GM23338 (cell line): Measurements from ENCODE around the gene CLSTN2. TPM values are rescaled to one million over a fixed set of nuclear protein-coding genes. Genes with fewer than 3 reads are reported as not detected.

ENCODE experiments used
- ATAC-seq: fragments of 200-7000 bp; cut with Tn5 transposase; 3 replicates; pipeline ENCODE4 v1.9.1; 2020
- DNase-seq: peaks from one replicate; pipeline ENCODE4 v3.0.0-alpha.2; 2015; ENCODE audit warnings: low spot score
- H2AFZ ChIP-seq: fragments of 200-600 bp; sonication (generic); 2 replicates; pipeline ENCODE4 v1.8.0; 2016; ENCODE audit warnings: antibody characterized with exemption, mild to moderate bottlenecking, moderate library complexity
- H3F3A ChIP-seq: fragments of 200-600 bp; sonication (generic); replicated peaks from 2 replicates; pipeline ENCODE4 v1.8.0; 2017; ENCODE audit warnings: antibody characterized with exemption, mixed run types, low read depth
- H3K27ac ChIP-seq: fragments of 200-600 bp; sonication (generic); 2 replicates; pipeline ENCODE4 v1.6.1; 2016; ENCODE audit warnings: low read depth
- H3K27me3 ChIP-seq: fragments of 200-600 bp; sonication (generic); 2 replicates; pipeline ENCODE4 v1.8.0; 2016; ENCODE audit warnings: mild to moderate bottlenecking, mixed run types, moderate library complexity; ENCODE audit not compliant: insufficient read depth
- H3K36me3 ChIP-seq: fragments of 200-600 bp; sonication (generic); 2 replicates; pipeline ENCODE4 v1.8.0; 2016; ENCODE audit warnings: mild to moderate bottlenecking; ENCODE audit not compliant: insufficient read depth
- H3K4me1 ChIP-seq: fragments of 200-600 bp; sonication (generic); 2 replicates; pipeline ENCODE4 v1.8.0; 2016; ENCODE audit warnings: mild to moderate bottlenecking, moderate library complexity; ENCODE audit not compliant: insufficient read depth
- H3K4me2 ChIP-seq: fragments of 200-600 bp; sonication (generic); 2 replicates; pipeline ENCODE4 v1.7.1; 2017; ENCODE audit warnings: mixed run types
- H3K4me3 ChIP-seq: fragments of 200-600 bp; sonication (generic); 2 replicates; pipeline ENCODE4 v1.6.1; 2016; ENCODE audit warnings: mixed run types
- H3K79me2 ChIP-seq: fragments of 200-600 bp; sonication (generic); replicated peaks from 2 replicates; pipeline ENCODE4 v1.8.0; 2017; ENCODE audit warnings: mild to moderate bottlenecking; ENCODE audit not compliant: insufficient read depth
- H3K9me2 ChIP-seq: fragments of 200-600 bp; sonication (generic); 2 replicates; pipeline ENCODE4 v1.8.0; 2017; ENCODE audit not compliant: insufficient read depth
- H4K20me1 ChIP-seq: fragments of 200-600 bp; sonication (generic); replicated peaks from 2 replicates; pipeline ENCODE4 v1.8.0; 2017; ENCODE audit warnings: mild to moderate bottlenecking; ENCODE audit not compliant: insufficient read depth
- H3K27ac Mint-ChIP-seq: 2 replicates; pipeline ENCODE4 v1.8.0; 2020; ENCODE audit warnings: inconsistent platforms, mild to moderate bottlenecking, moderate library complexity, mixed read lengths
- H3K27me3 Mint-ChIP-seq: 3 replicates; pipeline ENCODE4 v1.8.0; 2022; ENCODE audit warnings: low read depth, mild to moderate bottlenecking, moderate library complexity, mixed read lengths, inconsistent platforms; ENCODE audit not compliant: insufficient read depth, poor library complexity
- H3K36me3 Mint-ChIP-seq: 3 replicates; pipeline ENCODE4 v1.8.0; 2021; ENCODE audit warnings: low read depth, mild to moderate bottlenecking, inconsistent platforms, moderate library complexity, mixed read lengths
- H3K4me1 Mint-ChIP-seq: 3 replicates; pipeline ENCODE4 v1.8.0; 2020; ENCODE audit warnings: mild to moderate bottlenecking, inconsistent platforms, mixed read lengths
- H3K4me3 Mint-ChIP-seq: 3 replicates; pipeline ENCODE4 v1.8.0; 2021; ENCODE audit warnings: moderate library complexity, mild to moderate bottlenecking, inconsistent platforms, mixed read lengths
- H3K9me3 Mint-ChIP-seq: 3 replicates; pipeline ENCODE4 v1.8.0; 2020; ENCODE audit warnings: moderate library complexity, mild to moderate bottlenecking, inconsistent platforms, mixed read lengths
- CREB1 ChIP-seq: fragments of 250-450 bp; sonication (Bioruptor Pico); IDR thresholded peaks from 2 replicates; pipeline ENCODE4 v1.5.0; 2020; ENCODE audit warnings: low read depth, mild to moderate bottlenecking, moderate library complexity
- EZH2 ChIP-seq: fragments of 200-600 bp; sonication (generic); IDR thresholded peaks from one replicate; pipeline ENCODE4 v1.8.0; 2017; ENCODE audit warnings: antibody characterized with exemption, mild to moderate bottlenecking, low read depth; ENCODE audit not compliant: unreplicated experiment
- EZH2phosphoT487 ChIP-seq: fragments of 200-600 bp; sonication (generic); IDR thresholded peaks from one replicate; pipeline ENCODE4 v1.8.1; 2018; ENCODE audit warnings: antibody characterized with exemption; ENCODE audit not compliant: unreplicated experiment
- JUNB ChIP-seq: IDR thresholded peaks from one replicate; pipeline ENCODE4 v1.6.1; 2016; ENCODE audit warnings: antibody characterized with exemption; ENCODE audit not compliant: unreplicated experiment
- NANOG ChIP-seq: IDR thresholded peaks from 2 replicates; pipeline ENCODE4 v1.6.1; 2016; ENCODE audit warnings: antibody characterized with exemption, borderline replicate concordance
- POLR2AphosphoS5 ChIP-seq: IDR thresholded peaks from 2 replicates; pipeline ENCODE4 v1.6.1; 2016; ENCODE audit warnings: antibody characterized with exemption, low read depth
- STAT1 ChIP-seq: IDR thresholded peaks from one replicate; pipeline ENCODE4 v1.6.1; 2016; ENCODE audit warnings: antibody characterized with exemption; ENCODE audit not compliant: unreplicated experiment
- ZNF114 ChIP-seq: fragments of 250-450 bp; sonication (Bioruptor Pico); IDR thresholded peaks from 2 replicates; pipeline ENCODE4 v1.5.0; 2020; ENCODE audit warnings: mild to moderate bottlenecking, moderate library complexity
- ZNF331 ChIP-seq: fragments of 250-450 bp; sonication (Bioruptor Pico); IDR thresholded peaks from 2 replicates; pipeline ENCODE4 v1.5.0; 2020; ENCODE audit warnings: low read depth, mild to moderate bottlenecking, moderate library complexity
- polyA plus RNA-seq: library from polyadenylated mRNA; unstranded; fragments of >200 nt; fragmentation: Nextera tagmentation; extraction: Ambion mirVana; gene quantifications from 2 replicates; pipeline ENCODE4 v1.2.1, GENCODE V29; 2016
- total RNA-seq: library from RNA; depleted of rRNA; stranded (reverse); fragments of >200 nt; shearing (Covaris generic); gene quantifications from 2 replicates; pipeline ENCODE4 v1.2.3, GENCODE V29; 2014
- TF ChIP-seq, protein P1 (sequence below): IDR thresholded peaks from one replicate; pipeline ENCODE4 v1.6.1; 2018; ENCODE audit warnings: antibody characterized with exemption; ENCODE audit not compliant: unreplicated experiment
- TF ChIP-seq, protein P2 (sequence below): IDR thresholded peaks from 2 replicates; pipeline ENCODE4 v1.6.1; 2016; ENCODE audit warnings: antibody characterized with exemption
- TF ChIP-seq, protein P3 (sequence below): fragments of 250-450 bp; sonication (Bioruptor Pico); IDR thresholded peaks from 2 replicates; pipeline ENCODE4 v1.5.0; 2020; ENCODE audit warnings: mild to moderate bottlenecking, moderate library complexity
- TF ChIP-seq, protein P4 (sequence below), 2 experiments: fragments of 200-600 bp in 1 of 2; sonication (generic) in 1 of 2; conservative IDR thresholded peaks; 2 replicates each; pipeline versions ENCODE4 v1.5.1 to v1.6.1; 2016 to 2017; ENCODE audit warnings: antibody characterized with exemption in 2 of 2, low read depth in 2 of 2, mild to moderate bottlenecking in 2 of 2, moderate library complexity in 1 of 2

Gene CLSTN2
- total and polyA plus RNA-seq, 2 experiments from 2014 or later, result 0.11 to 0.83 TPM

DNA sequence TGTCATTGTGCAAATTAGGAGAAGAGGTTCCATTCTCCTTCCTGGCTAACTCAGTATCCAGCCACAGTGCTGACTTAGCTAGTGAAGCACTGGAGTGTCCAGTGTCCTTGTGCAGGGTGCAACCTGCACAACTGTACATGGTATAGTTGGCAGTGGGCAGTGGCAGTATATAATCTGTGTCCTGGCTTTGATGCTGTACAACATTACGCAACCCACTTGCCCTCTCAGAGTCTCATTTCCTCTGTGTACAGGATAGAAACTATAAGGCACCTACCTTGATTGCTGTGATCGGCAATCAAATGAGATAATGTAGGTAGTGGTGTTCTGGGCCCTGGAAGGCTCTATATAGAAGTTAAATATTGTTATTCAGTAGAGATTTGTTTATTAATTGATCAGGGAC lies 333.6 kb downstream of the CLSTN2 start:
- Mint-ChIP-seq H3K9me3 (no peaks in the 10 kb centered on the region; the same call in 2 of the 3 replicates), H3K27me3 (no peaks in the 10 kb centered on the region), H3K36me3 (no peaks in the 10 kb centered on the region), H3K4me1 (peaks cover 14% of the 10 kb centered on the region), H3K4me3 (no peak overlapping the region), H3K27ac (no peak overlapping the region)
- H3K4me3 ChIP-seq, result no peak overlapping the region
- peaks cover 9% of the 10 kb centered on the region; the same call in 1 of the 2 replicates for H3K9me2 ChIP-seq
- H3K4me2 ChIP-seq, result no peak overlapping the region
- no peaks in the 10 kb centered on the region for H3K27me3 ChIP-seq
- peaks cover 5% of the 10 kb centered on the region; the same call in 1 of the 2 replicates for H3K4me1 ChIP-seq
- no peak for TF ChIP-seq CREB1 (CRISPR knock-in tag)
- TF ChIP-seq, protein P1, sequence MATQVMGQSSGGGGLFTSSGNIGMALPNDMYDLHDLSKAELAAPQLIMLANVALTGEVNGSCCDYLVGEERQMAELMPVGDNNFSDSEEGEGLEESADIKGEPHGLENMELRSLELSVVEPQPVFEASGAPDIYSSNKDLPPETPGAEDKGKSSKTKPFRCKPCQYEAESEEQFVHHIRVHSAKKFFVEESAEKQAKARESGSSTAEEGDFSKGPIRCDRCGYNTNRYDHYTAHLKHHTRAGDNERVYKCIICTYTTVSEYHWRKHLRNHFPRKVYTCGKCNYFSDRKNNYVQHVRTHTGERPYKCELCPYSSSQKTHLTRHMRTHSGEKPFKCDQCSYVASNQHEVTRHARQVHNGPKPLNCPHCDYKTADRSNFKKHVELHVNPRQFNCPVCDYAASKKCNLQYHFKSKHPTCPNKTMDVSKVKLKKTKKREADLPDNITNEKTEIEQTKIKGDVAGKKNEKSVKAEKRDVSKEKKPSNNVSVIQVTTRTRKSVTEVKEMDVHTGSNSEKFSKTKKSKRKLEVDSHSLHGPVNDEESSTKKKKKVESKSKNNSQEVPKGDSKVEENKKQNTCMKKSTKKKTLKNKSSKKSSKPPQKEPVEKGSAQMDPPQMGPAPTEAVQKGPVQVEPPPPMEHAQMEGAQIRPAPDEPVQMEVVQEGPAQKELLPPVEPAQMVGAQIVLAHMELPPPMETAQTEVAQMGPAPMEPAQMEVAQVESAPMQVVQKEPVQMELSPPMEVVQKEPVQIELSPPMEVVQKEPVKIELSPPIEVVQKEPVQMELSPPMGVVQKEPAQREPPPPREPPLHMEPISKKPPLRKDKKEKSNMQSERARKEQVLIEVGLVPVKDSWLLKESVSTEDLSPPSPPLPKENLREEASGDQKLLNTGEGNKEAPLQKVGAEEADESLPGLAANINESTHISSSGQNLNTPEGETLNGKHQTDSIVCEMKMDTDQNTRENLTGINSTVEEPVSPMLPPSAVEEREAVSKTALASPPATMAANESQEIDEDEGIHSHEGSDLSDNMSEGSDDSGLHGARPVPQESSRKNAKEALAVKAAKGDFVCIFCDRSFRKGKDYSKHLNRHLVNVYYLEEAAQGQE, result no peak
- TF ChIP-seq, protein P2, sequence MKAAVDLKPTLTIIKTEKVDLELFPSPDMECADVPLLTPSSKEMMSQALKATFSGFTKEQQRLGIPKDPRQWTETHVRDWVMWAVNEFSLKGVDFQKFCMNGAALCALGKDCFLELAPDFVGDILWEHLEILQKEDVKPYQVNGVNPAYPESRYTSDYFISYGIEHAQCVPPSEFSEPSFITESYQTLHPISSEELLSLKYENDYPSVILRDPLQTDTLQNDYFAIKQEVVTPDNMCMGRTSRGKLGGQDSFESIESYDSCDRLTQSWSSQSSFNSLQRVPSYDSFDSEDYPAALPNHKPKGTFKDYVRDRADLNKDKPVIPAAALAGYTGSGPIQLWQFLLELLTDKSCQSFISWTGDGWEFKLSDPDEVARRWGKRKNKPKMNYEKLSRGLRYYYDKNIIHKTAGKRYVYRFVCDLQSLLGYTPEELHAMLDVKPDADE, result no peak
- TF ChIP-seq, protein P3, sequence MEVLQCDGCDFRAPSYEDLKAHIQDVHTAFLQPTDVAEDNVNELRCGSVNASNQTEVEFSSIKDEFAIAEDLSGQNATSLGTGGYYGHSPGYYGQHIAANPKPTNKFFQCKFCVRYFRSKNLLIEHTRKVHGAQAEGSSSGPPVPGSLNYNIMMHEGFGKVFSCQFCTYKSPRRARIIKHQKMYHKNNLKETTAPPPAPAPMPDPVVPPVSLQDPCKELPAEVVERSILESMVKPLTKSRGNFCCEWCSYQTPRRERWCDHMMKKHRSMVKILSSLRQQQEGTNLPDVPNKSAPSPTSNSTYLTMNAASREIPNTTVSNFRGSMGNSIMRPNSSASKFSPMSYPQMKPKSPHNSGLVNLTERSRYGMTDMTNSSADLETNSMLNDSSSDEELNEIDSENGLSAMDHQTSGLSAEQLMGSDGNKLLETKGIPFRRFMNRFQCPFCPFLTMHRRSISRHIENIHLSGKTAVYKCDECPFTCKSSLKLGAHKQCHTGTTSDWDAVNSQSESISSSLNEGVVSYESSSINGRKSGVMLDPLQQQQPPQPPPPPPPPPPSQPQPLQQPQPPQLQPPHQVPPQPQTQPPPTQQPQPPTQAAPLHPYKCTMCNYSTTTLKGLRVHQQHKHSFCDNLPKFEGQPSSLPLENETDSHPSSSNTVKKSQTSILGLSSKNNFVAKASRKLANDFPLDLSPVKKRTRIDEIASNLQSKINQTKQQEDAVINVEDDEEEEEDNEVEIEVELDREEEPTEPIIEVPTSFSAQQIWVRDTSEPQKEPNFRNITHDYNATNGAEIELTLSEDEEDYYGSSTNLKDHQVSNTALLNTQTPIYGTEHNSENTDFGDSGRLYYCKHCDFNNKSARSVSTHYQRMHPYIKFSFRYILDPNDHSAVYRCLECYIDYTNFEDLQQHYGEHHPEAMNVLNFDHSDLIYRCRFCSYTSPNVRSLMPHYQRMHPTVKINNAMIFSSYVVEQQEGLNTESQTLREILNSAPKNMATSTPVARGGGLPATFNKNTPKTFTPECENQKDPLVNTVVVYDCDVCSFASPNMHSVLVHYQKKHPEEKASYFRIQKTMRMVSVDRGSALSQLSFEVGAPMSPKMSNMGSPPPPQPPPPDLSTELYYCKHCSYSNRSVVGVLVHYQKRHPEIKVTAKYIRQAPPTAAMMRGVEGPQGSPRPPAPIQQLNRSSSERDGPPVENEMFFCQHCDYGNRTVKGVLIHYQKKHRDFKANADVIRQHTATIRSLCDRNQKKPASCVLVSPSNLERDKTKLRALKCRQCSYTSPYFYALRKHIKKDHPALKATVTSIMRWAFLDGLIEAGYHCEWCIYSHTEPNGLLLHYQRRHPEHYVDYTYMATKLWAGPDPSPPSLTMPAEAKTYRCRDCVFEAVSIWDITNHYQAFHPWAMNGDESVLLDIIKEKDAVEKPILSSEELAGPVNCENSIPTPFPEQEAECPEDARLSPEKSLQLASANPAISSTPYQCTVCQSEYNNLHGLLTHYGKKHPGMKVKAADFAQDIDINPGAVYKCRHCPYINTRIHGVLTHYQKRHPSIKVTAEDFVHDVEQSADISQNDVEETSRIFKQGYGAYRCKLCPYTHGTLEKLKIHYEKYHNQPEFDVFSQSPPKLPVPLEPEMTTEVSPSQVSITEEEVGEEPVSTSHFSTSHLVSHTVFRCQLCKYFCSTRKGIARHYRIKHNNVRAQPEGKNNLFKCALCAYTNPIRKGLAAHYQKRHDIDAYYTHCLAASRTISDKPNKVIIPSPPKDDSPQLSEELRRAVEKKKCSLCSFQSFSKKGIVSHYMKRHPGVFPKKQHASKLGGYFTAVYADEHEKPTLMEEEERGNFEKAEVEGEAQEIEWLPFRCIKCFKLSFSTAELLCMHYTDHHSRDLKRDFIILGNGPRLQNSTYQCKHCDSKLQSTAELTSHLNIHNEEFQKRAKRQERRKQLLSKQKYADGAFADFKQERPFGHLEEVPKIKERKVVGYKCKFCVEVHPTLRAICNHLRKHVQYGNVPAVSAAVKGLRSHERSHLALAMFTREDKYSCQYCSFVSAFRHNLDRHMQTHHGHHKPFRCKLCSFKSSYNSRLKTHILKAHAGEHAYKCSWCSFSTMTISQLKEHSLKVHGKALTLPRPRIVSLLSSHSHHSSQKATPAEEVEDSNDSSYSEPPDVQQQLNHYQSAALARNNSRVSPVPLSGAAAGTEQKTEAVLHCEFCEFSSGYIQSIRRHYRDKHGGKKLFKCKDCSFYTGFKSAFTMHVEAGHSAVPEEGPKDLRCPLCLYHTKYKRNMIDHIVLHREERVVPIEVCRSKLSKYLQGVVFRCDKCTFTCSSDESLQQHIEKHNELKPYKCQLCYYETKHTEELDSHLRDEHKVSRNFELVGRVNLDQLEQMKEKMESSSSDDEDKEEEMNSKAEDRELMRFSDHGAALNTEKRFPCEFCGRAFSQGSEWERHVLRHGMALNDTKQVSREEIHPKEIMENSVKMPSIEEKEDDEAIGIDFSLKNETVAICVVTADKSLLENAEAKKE (CRISPR knock-in tag), result no peak
- no peak for TF ChIP-seq EZH2
- TF ChIP-seq NANOG, result no peak
- TF ChIP-seq STAT1, result no peak
- TF ChIP-seq EZH2phosphoT487, result no peak
- TF ChIP-seq, protein P4, sequence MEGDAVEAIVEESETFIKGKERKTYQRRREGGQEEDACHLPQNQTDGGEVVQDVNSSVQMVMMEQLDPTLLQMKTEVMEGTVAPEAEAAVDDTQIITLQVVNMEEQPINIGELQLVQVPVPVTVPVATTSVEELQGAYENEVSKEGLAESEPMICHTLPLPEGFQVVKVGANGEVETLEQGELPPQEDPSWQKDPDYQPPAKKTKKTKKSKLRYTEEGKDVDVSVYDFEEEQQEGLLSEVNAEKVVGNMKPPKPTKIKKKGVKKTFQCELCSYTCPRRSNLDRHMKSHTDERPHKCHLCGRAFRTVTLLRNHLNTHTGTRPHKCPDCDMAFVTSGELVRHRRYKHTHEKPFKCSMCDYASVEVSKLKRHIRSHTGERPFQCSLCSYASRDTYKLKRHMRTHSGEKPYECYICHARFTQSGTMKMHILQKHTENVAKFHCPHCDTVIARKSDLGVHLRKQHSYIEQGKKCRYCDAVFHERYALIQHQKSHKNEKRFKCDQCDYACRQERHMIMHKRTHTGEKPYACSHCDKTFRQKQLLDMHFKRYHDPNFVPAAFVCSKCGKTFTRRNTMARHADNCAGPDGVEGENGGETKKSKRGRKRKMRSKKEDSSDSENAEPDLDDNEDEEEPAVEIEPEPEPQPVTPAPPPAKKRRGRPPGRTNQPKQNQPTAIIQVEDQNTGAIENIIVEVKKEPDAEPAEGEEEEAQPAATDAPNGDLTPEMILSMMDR (conservative IDR thresholded peaks at IDR 0.05; ENCODE audit: low read depth in 2 of 2), result no peak
- TF ChIP-seq JUNB, result no peak
- no peak for TF ChIP-seq ZNF114 (CRISPR knock-in tag)
- no peak for TF ChIP-seq POLR2AphosphoS5
- TF ChIP-seq ZNF331 (CRISPR knock-in tag), result no peak
- ATAC-seq (no peak), DNase-seq (no peak)
- no peaks in the 10 kb centered on the region for H3F3A ChIP-seq
- no peaks in the 10 kb centered on the region for H3K79me2 ChIP-seq
- H3K27ac ChIP-seq, result no peak overlapping the region
- H2AFZ ChIP-seq, result no peak overlapping the region
- no peaks in the 10 kb centered on the region for H3K36me3 ChIP-seq
- no peaks in the 10 kb centered on the region for H4K20me1 ChIP-seq
